ENCODE data around the gene SLC7A10. TPM values are rescaled to one million over a fixed set of nuclear protein-coding genes. Genes with fewer than 3 reads are reported as not detected.
A peak's percentile ranks its signal among the peaks of the same experiment; 100 is the strongest.
"Not testable (repeated sequence)": the region's sequence is repeated elsewhere in the genome, so short reads cannot be mapped to it uniquely, and the experiment has no call there.

SLC7A10 gene
- total and polyA plus RNA-seq, 12 donors, result 0.31 to 0.70 (median 0.64) TPM; not detected in 7

- WGBS, 2 donors, result 4 to 14% methylated on average over 17 to 50 of the region's 50 CpGs
- intact Hi-C loops (cut with DNase I), result no loop called here
- Histone ChIP-seq H3K36me3 (peaks cover 0 to 17% (median 0%) of the 10 kb centered on the region in 9 donors), H3K9me3 (no peaks in the 10 kb centered on the region), H3K4me3 (peak within 1 kb of the TSS; percentile 41 to 81 (median 63)), H3K4me1 (peaks cover 0 to 11% (median 6%) of the 10 kb centered on the region in 9 donors), H3K27ac (peak within 1 kb of the TSS in 8 of 10 donors; percentile 35 to 71 (median 58)), H3K27me3 (peaks cover 0 to 30% (median 0%) of the 10 kb centered on the region in 7 donors)
- DNase-seq (peak; percentile 27 to 59), ATAC-seq (peak in 7 of 8 donors; percentile 43 to 89 (median 62))
- no peak for TF ChIP-seq CTCF (IDR thresholded peaks at IDR 0.05)
Observed at GRCh38 chr19:33193865-33194362, 31.7 kb downstream of the SLC7A10 start, which contains the start of gene LRP3. TSS of gene LRP3 (plus strand) at chr19:33194330. CDS start at chr19:33194786, 456 bp downstream.

- H3K36me3 ChIP-seq, result peaks cover 0 to 12% (median 0%) of the 10 kb centered on the region in 9 donors
- no peak overlapping the region for H3K27ac ChIP-seq
- intact Hi-C loops (cut with DNase I), result no loop called here
- DNase-seq (no peak), ATAC-seq (no peak)
- H3K4me1 ChIP-seq, result peaks cover 0 to 11% (median 6%) of the 10 kb centered on the region in 9 donors
- no peaks in the 10 kb centered on the region for H3K9me3 ChIP-seq
- TF ChIP-seq CTCF (IDR thresholded peaks at IDR 0.05), result no peak
- 82 to 83% methylated on average over 8 of the region's 8 CpGs for WGBS, 2 donors
- H3K27me3 ChIP-seq, result peaks cover 0 to 30% (median 0%) of the 10 kb centered on the region in 7 donors
- H3K4me3 ChIP-seq, result peak overlapping the region in 5 of 10 donors; percentile 27 to 41 (median 36)
Observed at GRCh38 chr19:33193269-33193864, 32.3 kb downstream of the SLC7A10 start.

- ATAC-seq (no peak), DNase-seq (no peak)
- Histone ChIP-seq H3K27ac (no peak overlapping the region), H3K36me3 (peaks cover 0 to 4% (median 0%) of the 10 kb centered on the region in 9 donors), H3K4me3 (no peak overlapping the region), H3K27me3 (peaks cover 0 to 30% (median 0%) of the 10 kb centered on the region in 7 donors), H3K9me3 (no peaks in the 10 kb centered on the region), H3K4me1 (peaks cover 0 to 14% (median 6%) of the 10 kb centered on the region in 9 donors)
- peak in 1 of 9 donors; percentile 21 for TF ChIP-seq CTCF (IDR thresholded peaks at IDR 0.05)
- 62 to 73% methylated on average over 7 of the region's 7 CpGs for WGBS, 2 donors
- intact Hi-C loops (cut with DNase I), result no loop called here
Observed at GRCh38 chr19:33192010-33192409, 33.6 kb downstream of the SLC7A10 start.

- no peaks in the 10 kb centered on the region for H3K9me3 ChIP-seq
- TF ChIP-seq CTCF (IDR thresholded peaks at IDR 0.05), result no peak
- 84 to 86% methylated on average over 6 of the region's 6 CpGs for WGBS, 2 donors
- no peak for ATAC-seq
- no peaks in the 10 kb centered on the region for H3K36me3 ChIP-seq
- intact Hi-C loops (cut with DNase I), result no loop called here
- no peak overlapping the region for H3K27ac ChIP-seq
- H3K27me3 ChIP-seq, result peaks cover 0 to 30% (median 0%) of the 10 kb centered on the region in 7 donors
- H3K4me3 ChIP-seq, result no peak overlapping the region
- H3K4me1 ChIP-seq, result peaks cover 0 to 19% (median 6%) of the 10 kb centered on the region in 9 donors
- no peak for DNase-seq
Observed at GRCh38 chr19:33191501-33191900, 34.1 kb downstream of the SLC7A10 start.

GRCh38 chr19:33191092-33191491 is 34.6 kb downstream of the SLC7A10 start:
- intact Hi-C loops (cut with DNase I); H3K36me3 ChIP-seq; ATAC-seq; H3K9me3 ChIP-seq; DNase-seq; H3K27ac ChIP-seq; H3K4me3 ChIP-seq: not testable (repeated sequence)
- Histone ChIP-seq H3K4me1 (peaks cover 0 to 22% (median 6%) of the 10 kb centered on the region in 9 donors), H3K27me3 (peaks cover 0 to 30% (median 0%) of the 10 kb centered on the region in 7 donors)
- WGBS, 2 donors, result 80 to 87% methylated on average over 4 of the region's 4 CpGs

All from heart right ventricle (tissue), 16 donors.